Renal cortical epithelial cell (primary cell): ENCODE results near the gene ALMS1. TPM values are rescaled to one million over a fixed set of nuclear protein-coding genes. Genes with fewer than 3 reads are reported as not detected.
A peak's percentile ranks its signal among the peaks of the same experiment; 100 is the strongest.
"Not testable (repeated sequence)": the region's sequence is repeated elsewhere in the genome, so short reads cannot be mapped to it uniquely, and the experiment has no call there.

Source experiments
- DNase-seq: peaks from one replicate; pipeline ENCODE4 v3.0.0-alpha.2; 2011; ENCODE audit warnings: low read depth
- total RNA-seq: library from RNA; depleted of rRNA; stranded (reverse); fragments of >200 nt; gene quantifications from 2 replicates; pipeline ENCODE4 v1.2.3, GENCODE V29; 2014

The ALMS1 gene
- total RNA-seq, 1 donor from 2014 or later = 31.0 TPM

- DNase-seq = no peak
These were observed 16.9 kb downstream of the ALMS1 start for GRCh38 chr2:73402386-73403103.

GRCh38 chr2:73403237-73403636 is 17.6 kb downstream of the ALMS1 start:
- no peak for DNase-seq

GRCh38 chr2:73404409-73404808 is 18.8 kb downstream of the ALMS1 start:
- no peak for DNase-seq

- DNase-seq = peak; percentile 7
These were observed 21.4 kb downstream of the ALMS1 start for GRCh38 chr2:73406996-73407395.

- DNase-seq = peak; percentile 55
These were observed 22.6 kb downstream of the ALMS1 start for GRCh38 chr2:73408198-73408597.

GRCh38 chr2:73414696-73415095 is 29.1 kb downstream of the ALMS1 start:
- DNase-seq = no peak

- no peak for DNase-seq
These were observed 30.3 kb downstream of the ALMS1 start for GRCh38 chr2:73415906-73416305.

- DNase-seq = peak; percentile 79
These were observed 32.7 kb downstream of the ALMS1 start for GRCh38 chr2:73418343-73418742.

GRCh38 chr2:73423913-73424312 is 38.3 kb downstream of the ALMS1 start:
- no peak for DNase-seq

- no peak for DNase-seq
These were observed 40.5 kb downstream of the ALMS1 start for GRCh38 chr2:73426176-73426575.

- no peak for DNase-seq
These were observed 50.4 kb downstream of the ALMS1 start for GRCh38 chr2:73436019-73436418.

GRCh38 chr2:73444202-73444601 is 58.6 kb downstream of the ALMS1 start:
- no peak for DNase-seq

- no peak for DNase-seq
These were observed 63.2 kb downstream of the ALMS1 start for GRCh38 chr2:73448856-73449255.

- no peak for DNase-seq
These were observed 63.8 kb downstream of the ALMS1 start for GRCh38 chr2:73449404-73449803.

GRCh38 chr2:73451263-73451972 is 65.8 kb downstream of the ALMS1 start:
- no peak for DNase-seq

- DNase-seq = no peak
These were observed 72.3 kb downstream of the ALMS1 start for GRCh38 chr2:73457982-73458381.

GRCh38 chr2:73462388-73462787 is 76.8 kb downstream of the ALMS1 start:
- not testable (repeated sequence) for DNase-seq

GRCh38 chr2:73468376-73468775 is 82.7 kb downstream of the ALMS1 start:
- DNase-seq = no peak

- DNase-seq = not testable (repeated sequence)
These were observed 98.2 kb downstream of the ALMS1 start for GRCh38 chr2:73483874-73484273.

- DNase-seq = no peak
These were observed 101.5 kb downstream of the ALMS1 start for GRCh38 chr2:73487112-73487657.

- no peak for DNase-seq
These were observed 102.4 kb downstream of the ALMS1 start for GRCh38 chr2:73488079-73488478.

- DNase-seq = no peak
These were observed 103.4 kb downstream of the ALMS1 start for GRCh38 chr2:73489053-73489452.

GRCh38 chr2:73494031-73494430 is 108.4 kb downstream of the ALMS1 start:
- peak; percentile 38 for DNase-seq
